Measurements from ENCODE around the gene SMPDL3A.

Gene SMPDL3A

GRCh38 chr6:122804962-122805485, 16.0 kb downstream of the SMPDL3A start:
- DNase-seq (ENCODE audit: low read depth): no peak

- no peak for DNase-seq (ENCODE audit: low read depth)
Measured at GRCh38 chr6:122806291-122806690, 17.2 kb downstream of the SMPDL3A start.

- no peak for DNase-seq (ENCODE audit: low read depth)
Measured at GRCh38 chr6:122808121-122808885, 19.2 kb downstream of the SMPDL3A start.

- no peak for DNase-seq (ENCODE audit: low read depth)
Measured at GRCh38 chr6:122809001-122809400, 19.9 kb downstream of the SMPDL3A start.

- no peak for DNase-seq (ENCODE audit: low read depth)
Measured at GRCh38 chr6:122809691-122810090, 20.6 kb downstream of the SMPDL3A start.

GRCh38 chr6:122810189-122810588, 21.1 kb downstream of the SMPDL3A start:
- DNase-seq (ENCODE audit: low read depth): no peak

GRCh38 chr6:122817358-122817757, 28.3 kb downstream of the SMPDL3A start:
- DNase-seq (ENCODE audit: low read depth): no peak

GRCh38 chr6:122817766-122818165, 28.7 kb downstream of the SMPDL3A start:
- no peak for DNase-seq (ENCODE audit: low read depth)

- no peak for DNase-seq (ENCODE audit: low read depth)
Measured at GRCh38 chr6:122818866-122819265, 29.8 kb downstream of the SMPDL3A start.

- no peak for DNase-seq (ENCODE audit: low read depth)
Measured at GRCh38 chr6:122821095-122821494, 32.0 kb downstream of the SMPDL3A start.

GRCh38 chr6:122825163-122825562, 36.1 kb downstream of the SMPDL3A start:
- DNase-seq (ENCODE audit: low read depth): no peak

- no peak for DNase-seq (ENCODE audit: low read depth)
Measured at GRCh38 chr6:122829456-122829855, 40.4 kb downstream of the SMPDL3A start.

- DNase-seq (ENCODE audit: low read depth): no peak
Measured at GRCh38 chr6:122831511-122831910, 42.5 kb downstream of the SMPDL3A start.

- no peak for DNase-seq (ENCODE audit: low read depth)
Measured at GRCh38 chr6:122832459-122832858, 43.4 kb downstream of the SMPDL3A start.

GRCh38 chr6:122833021-122833491, 44.0 kb downstream of the SMPDL3A start:
- no peak for DNase-seq (ENCODE audit: low read depth)

- no peak for DNase-seq (ENCODE audit: low read depth)
Measured at GRCh38 chr6:122838060-122838780, 49.2 kb downstream of the SMPDL3A start.

- DNase-seq (ENCODE audit: low read depth): peak; percentile 16
Measured at GRCh38 chr6:122839472-122839871, 50.4 kb downstream of the SMPDL3A start.

GRCh38 chr6:122839906-122840305, 50.8 kb downstream of the SMPDL3A start:
- DNase-seq (ENCODE audit: low read depth): no peak

GRCh38 chr6:122845464-122845863, 56.4 kb downstream of the SMPDL3A start:
- no peak for DNase-seq (ENCODE audit: low read depth)

- no peak for DNase-seq (ENCODE audit: low read depth)
Measured at GRCh38 chr6:122845916-122846612, 57.0 kb downstream of the SMPDL3A start.

GRCh38 chr6:122853259-122853995, 64.4 kb downstream of the SMPDL3A start:
- no peak for DNase-seq (ENCODE audit: low read depth)

Data from GM04503 (cell line).